HG02973 (cell line): ENCODE data around the gene SNAPC4.
"Not testable (repeated sequence)": the region's sequence is repeated elsewhere in the genome, so short reads cannot be mapped to it uniquely, and the experiment has no call there.

Experiments
- ATAC-seq: cut with Tn5 transposase; IDR thresholded peaks from one replicate; pipeline ENCODE4 v1.9.1; 2021; ENCODE audit warnings: moderate library complexity; ENCODE audit not compliant: unreplicated experiment

The SNAPC4 gene

DNA sequence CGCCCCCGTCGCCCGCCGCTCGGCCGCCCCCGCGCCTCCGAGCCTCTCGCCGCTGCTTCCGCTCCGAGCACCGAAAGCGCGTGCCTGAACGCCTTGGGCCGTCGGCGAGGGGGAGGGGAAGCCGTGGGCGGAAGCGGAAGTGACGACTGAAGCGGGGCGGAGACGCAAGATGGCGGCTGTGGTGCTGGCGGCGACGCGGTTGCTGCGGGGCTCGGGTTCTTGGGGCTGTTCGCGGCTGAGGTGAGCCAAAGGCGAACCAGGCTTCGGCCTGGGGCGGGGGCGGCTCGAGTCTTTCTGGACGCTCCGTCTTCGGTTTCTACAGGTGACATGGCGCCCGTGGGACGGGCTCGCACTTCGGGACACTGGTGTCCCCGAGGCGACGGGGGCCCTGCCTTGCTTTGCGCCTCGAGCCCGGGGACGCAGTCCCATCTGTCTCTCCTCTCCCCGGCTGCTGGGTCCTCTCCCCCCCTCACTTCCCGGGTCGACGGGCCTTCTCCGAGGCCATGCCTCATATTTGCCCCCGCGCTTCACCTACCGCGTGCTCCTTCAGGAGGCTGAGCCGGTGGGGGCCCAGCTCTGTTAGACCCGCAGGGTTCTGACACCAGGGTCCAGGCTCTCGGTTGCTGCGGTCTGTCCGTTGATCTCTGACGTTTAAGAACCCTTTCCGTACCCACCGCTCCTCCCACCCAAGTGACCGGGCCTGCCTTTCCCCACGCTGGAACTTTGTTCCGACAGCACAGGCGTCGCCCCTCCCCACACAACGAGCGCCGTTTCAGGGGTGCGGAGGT lies 10.7 kb upstream of the SNAPC4 start, which contains the start of the genes ENTR1 and PMPCA:
TSS of gene ENTR1 (minus strand) at position 115 of the 788 bp plus-strand sequence. CDS start 217 bp downstream, outside the sequence.
TSS of gene PMPCA (plus strand) at position 159 of the 788 bp plus-strand sequence. CDS start at position 170, 11 bp downstream.
- peak; percentile 62 for ATAC-seq

DNA sequence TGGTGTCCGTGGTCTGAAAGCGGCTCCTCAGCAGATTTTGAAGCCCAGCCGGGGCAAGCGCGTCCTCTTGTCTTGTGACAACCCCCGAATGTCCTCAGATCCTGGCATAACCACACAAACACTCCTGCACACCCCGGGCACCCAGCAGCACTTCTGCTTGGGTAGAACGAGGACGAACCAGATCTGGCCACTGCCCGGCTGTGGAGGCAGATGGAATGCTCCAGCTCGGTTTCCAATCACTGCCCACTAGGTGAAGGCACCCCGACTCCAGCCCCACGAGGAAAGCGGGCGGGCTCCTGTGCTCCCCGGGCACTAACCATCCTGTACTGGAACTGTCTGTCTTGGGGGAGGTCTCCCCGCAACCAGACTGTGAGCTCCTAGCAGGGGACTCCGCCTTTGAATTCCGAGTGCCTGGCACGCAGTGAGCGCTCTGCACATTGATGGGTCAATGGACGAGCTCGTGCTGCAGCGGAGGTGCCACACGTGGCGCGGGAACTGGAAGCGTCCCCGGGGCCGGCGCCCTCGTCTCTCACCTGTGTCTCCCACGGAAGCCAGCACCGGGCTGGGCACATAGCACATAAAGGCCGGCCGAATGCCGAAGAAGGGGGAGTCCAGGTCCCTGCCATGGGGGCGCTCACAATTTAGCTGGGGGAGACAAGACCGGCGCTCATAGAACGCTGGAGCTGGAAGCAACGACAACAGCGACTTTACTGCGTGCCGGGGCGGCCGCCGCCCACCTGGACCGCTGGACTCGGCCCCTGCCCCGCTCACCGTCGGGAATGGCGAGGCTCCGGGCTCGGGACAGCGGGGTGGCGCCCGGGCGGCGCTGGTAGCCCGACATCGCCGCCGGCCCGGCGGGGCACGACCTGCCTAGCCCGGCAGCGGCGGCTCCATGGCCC lies 9.8 kb upstream of the SNAPC4 start:
- ATAC-seq = peak; percentile 20

DNA sequence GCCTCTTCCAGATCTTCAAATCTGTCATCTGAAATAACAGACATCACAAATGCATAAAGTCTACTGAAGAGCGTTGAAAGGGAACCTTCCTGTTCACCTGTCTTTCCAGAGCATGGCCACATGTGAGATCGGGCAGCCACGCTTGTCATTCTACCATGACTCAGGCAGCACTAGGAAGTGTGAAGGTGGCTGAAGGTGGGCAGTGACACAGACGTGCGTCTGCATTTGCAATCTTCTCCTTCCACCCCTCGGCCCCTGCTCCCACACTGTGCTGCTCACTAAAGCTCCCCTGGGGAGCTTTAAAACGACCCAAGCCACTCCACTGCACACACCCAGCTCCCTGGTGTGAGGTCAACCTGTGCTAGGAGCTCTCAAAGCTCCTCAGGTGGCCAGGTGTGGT lies 7.9 kb upstream of the SNAPC4 start:
- no peak for ATAC-seq

DNA sequence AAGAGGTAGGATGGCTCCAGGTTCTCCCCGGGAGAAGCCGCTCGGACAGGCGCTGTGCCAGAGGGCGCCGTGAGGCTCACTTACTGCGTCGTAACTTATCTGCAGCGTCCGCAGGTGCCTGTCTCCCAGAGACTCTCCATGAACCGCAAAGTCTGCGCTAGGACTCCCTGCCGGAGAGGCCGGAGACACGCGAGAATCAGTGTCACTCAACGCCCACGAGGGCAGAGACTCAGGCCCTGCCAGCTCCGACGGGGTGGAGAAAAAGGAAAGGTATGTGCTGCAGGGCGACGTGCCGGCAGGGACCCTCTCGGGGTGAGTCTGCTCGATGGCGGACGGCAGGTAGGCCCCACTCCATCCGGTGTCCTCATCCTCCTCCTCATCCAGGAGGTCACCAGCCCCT lies 7.1 kb upstream of the SNAPC4 start:
- not testable (repeated sequence) for ATAC-seq

- not testable (repeated sequence) for ATAC-seq
Measured at GRCh38 chr9:136405904-136406303, 5.9 kb upstream of the SNAPC4 start.

GRCh38 chr9:136405481-136405880 lies 5.5 kb upstream of the SNAPC4 start:
- ATAC-seq = no peak

- ATAC-seq = no peak
Measured at GRCh38 chr9:136404801-136405136, 4.8 kb upstream of the SNAPC4 start.

- no peak for ATAC-seq
Measured at GRCh38 chr9:136403915-136404800, 4.2 kb upstream of the SNAPC4 start.

GRCh38 chr9:136403538-136403914 lies 3.6 kb upstream of the SNAPC4 start:
- peak; percentile 25 for ATAC-seq

- no peak for ATAC-seq
Measured at GRCh38 chr9:136402067-136402466, 2.1 kb upstream of the SNAPC4 start.

- ATAC-seq = no peak
Measured at GRCh38 chr9:136401173-136401922, 1.4 kb upstream of the SNAPC4 start.

DNA sequence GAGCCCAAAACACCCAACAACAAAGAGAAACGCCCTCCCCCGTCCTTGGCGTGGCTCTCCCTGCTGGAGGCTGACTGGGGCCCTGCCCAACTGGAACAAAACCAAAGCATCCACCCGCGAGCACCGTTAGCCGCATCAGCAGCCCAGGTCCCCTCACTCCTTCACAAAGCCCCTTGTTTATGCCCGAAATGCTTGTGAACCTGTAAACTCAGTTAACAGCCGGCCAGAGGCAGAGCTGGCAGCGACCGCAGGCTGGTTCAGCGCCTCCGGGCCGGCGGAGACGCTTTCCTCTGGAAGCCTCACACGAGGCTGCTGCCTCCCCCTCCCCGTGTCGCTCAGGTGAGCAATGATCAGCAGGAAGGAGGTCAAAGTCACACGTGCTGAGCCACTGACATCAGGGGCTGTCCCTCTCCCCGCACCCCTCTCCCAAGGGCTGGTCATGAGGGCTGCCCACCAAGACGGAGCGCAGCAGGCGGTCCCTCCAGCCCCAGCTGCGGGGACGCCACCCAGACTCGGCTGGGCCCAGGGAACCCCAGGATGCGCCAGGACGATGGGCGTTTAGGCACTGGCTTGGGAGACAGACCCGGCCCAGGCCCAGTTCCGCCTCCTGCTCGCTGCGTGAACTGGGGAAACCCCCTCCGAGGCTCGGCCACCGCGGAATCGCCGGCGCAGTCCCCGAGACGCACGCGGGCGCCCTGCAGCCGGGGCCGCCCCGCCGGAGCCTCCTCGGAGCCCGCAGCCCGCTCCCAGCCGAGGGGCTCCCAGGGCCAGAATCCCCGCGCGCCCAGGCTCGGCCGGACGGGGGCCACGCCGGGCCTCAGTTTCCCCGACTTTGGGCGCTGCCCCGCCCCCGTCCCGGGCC lies 563 bp downstream of the SNAPC4 start:
- ATAC-seq = peak; percentile 26

DNA sequence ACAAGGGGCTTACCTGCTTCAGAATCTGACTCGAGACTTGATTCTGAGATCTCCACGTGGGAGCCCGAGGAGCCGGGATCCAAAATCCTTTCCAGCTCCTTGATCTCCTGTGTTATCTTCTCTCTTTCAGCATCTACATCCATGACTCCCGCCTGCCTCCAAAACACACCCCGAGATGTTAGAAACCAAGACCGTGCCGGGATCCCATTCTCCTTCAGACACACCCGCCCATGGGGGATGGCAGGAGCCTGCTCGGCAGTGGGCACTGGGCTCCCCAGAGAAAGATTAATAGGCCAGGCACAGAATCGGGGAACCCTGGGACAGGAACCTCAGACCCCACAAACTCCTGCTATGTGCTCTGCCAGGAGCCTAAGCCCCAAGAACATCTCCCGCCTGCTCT lies 1.7 kb downstream of the SNAPC4 start:
- ATAC-seq = no peak

DNA sequence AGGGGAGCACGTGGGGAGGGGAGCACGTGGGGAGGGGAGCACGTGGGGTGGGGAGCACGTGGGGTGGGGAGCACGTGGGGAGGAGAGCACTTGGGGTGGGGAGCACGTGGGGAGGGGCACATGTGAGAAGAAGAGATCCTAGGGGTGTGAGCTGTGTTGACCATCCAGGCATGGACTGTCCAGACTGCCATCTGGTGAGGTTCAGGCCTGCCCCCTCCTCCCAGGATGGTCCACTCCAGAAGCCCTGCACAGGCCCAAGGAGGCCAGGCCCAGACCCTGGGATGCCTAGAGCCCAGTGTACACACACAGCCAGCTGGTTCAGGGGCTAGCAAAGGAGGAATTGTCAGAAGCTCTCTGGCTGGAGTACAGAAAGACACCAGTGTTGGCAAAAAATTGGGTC lies 2.3 kb downstream of the SNAPC4 start:
- ATAC-seq = no peak

DNA sequence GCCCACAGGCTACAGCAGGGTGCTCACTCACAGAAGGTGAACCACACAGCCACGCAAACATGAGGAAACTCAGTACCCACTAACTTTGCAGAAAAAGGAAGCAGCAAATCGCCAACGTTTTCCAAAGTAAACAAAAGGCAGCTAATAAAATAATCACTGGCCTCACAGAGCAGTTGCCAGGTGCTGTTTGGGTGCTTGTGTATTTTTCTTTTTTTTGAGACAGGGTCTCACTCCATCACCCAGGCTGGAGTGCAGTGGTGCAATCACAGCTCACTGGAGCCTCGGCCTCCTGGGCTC lies 3.8 kb downstream of the SNAPC4 start:
- ATAC-seq = no peak

DNA sequence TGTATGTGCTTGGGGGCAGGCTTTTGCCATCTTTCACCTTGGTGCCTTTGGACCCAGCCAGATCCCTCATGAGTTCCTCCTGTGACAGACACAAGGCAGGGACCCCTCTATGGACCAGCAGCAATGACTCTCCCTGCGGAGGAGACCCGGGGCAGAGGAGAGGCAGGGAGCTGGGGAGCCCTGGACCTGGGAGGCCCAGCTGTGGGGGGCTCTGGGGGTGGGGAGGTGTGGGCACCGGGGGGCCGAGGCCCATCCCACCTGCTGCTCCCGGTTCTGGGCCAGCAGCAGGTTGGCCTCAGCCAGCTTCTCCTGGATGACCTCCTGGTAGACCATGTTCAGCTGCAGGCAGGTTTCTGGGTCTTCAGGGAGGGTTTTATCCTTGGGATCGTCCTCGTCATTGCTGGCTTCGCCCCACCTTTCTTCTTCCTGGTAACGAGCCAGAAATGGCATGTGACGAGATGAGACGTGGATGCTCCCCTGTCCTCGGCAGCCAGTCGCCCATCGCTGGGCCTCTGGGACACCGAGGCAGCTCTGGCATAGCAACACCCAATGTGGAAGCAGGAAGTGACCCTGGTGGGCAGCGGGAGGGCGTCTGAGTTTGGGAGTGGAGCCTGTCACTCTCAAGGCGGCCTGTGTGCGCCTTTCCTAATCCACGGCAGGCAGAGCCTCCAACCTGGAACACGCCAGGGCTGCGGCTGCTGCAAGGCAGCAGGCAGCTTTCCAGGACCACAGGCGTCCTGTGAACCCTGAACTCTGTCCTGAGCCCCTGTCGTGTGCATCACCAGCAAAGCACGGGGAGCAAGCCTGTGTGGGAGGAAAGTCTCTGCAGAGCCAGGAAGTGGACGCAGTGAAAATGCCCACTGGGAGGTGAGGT lies 4.4 kb downstream of the SNAPC4 start:
- no peak for ATAC-seq

DNA sequence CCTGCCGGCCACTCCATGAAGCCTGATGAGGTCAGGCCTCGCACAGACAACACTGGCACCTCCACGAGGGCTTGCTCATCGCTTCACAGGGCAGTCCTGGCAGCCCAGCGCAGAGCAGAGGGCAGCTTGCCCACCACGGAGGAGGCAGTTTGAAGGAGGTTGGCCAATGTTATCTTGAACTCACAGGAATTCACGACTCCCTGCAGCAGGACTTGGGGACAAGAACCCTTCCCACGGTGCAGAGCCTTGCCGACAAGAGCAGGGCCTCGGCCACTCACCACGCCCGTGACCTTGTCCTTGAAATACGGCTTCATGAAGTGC lies 5.0 kb downstream of the SNAPC4 start:
- ATAC-seq = no peak

GRCh38 chr9:136394312-136395019 lies 5.5 kb downstream of the SNAPC4 start:
- ATAC-seq = no peak
